ENCODE results near the gene RNU6-1. TPM values are rescaled to one million over a fixed set of nuclear protein-coding genes. Genes with fewer than 3 reads are reported as not detected.
A peak's percentile ranks its signal among the peaks of the same experiment; 100 is the strongest.

RNU6-1 gene
- total RNA-seq, 1 donor from 2014 or later, result not detected

- no peak overlapping the region for H3K4me3 Mint-ChIP-seq
- H3K36me3 Mint-ChIP-seq (ENCODE audit: low read depth), result no peaks in the 10 kb centered on the region
- no peaks in the 10 kb centered on the region for H3K9me3 Mint-ChIP-seq
- H3K27ac Mint-ChIP-seq (ENCODE audit: unreplicated experiment), result peak overlapping the region; percentile 71
- H3K4me1 Mint-ChIP-seq, result peaks cover 26% of the 10 kb centered on the region
- no peaks in the 10 kb centered on the region for H3K27me3 Mint-ChIP-seq (ENCODE audit: low read depth)
- DNase-seq (ENCODE audit: low read depth, low spot score), result no peak
- no peak for TF ChIP-seq CTCF (conservative IDR thresholded peaks at IDR 0.05)
These were observed 34.0 kb downstream of the RNU6-1 start for GRCh38 chr15:67805666-67806516.

GRCh38 chr15:67805008-67805665, 34.7 kb downstream of the RNU6-1 start:
- DNase-seq (ENCODE audit: low read depth, low spot score), result no peak
- Mint-ChIP-seq H3K27me3 (ENCODE audit: low read depth) (no peaks in the 10 kb centered on the region), H3K9me3 (no peaks in the 10 kb centered on the region), H3K27ac (ENCODE audit: unreplicated experiment) (no peak overlapping the region), H3K4me1 (peaks cover 26% of the 10 kb centered on the region), H3K4me3 (no peak overlapping the region), H3K36me3 (ENCODE audit: low read depth) (no peaks in the 10 kb centered on the region)
- TF ChIP-seq CTCF (conservative IDR thresholded peaks at IDR 0.05), result no peak

GRCh38 chr15:67803996-67804843, 35.6 kb downstream of the RNU6-1 start:
- Mint-ChIP-seq H3K36me3 (ENCODE audit: low read depth) (no peaks in the 10 kb centered on the region), H3K4me1 (peaks cover 20% of the 10 kb centered on the region), H3K4me3 (no peak overlapping the region), H3K9me3 (no peaks in the 10 kb centered on the region), H3K27ac (ENCODE audit: unreplicated experiment) (peak overlapping the region; percentile 92), H3K27me3 (ENCODE audit: low read depth) (no peaks in the 10 kb centered on the region)
- no peak for TF ChIP-seq CTCF (conservative IDR thresholded peaks at IDR 0.05)
- no peak for DNase-seq (ENCODE audit: low read depth, low spot score)

- Mint-ChIP-seq H3K9me3 (no peaks in the 10 kb centered on the region), H3K36me3 (ENCODE audit: low read depth) (no peaks in the 10 kb centered on the region), H3K27me3 (ENCODE audit: low read depth) (no peaks in the 10 kb centered on the region), H3K27ac (ENCODE audit: unreplicated experiment) (no peak overlapping the region), H3K4me1 (peaks cover 20% of the 10 kb centered on the region), H3K4me3 (no peak overlapping the region)
- TF ChIP-seq CTCF (conservative IDR thresholded peaks at IDR 0.05), result no peak
- no peak for DNase-seq (ENCODE audit: low read depth, low spot score)
These were observed 36.5 kb downstream of the RNU6-1 start for GRCh38 chr15:67803299-67803698.
